H1 (cell line): Measurements from ENCODE around the gene NKAPD1. TPM values are rescaled to one million over a fixed set of nuclear protein-coding genes. Genes with fewer than 3 reads are reported as not detected.

Experiments
- E2F6 ChIP-seq: IDR thresholded peaks from 2 replicates; pipeline ENCODE4 v1.6.1; 2012; ENCODE audit warnings: inconsistent platforms
- polyA plus RNA-seq, 7 experiments: library from polyadenylated mRNA; depleted of rRNA in 3 of 7; stranded (reverse) in 5 of 7; unstranded in 2 of 7; fragments of >200 nt in 5 of 7; fragments of 200-250 nt in 2 of 7; gene quantifications; 1 replicate in 5 of 7; 2 replicates in 1 of 7; 4 replicates in 1 of 7; pipeline versions ENCODE4 v1.2.1 to v1.2.3, GENCODE V29; 2011 to 2013; ENCODE audit warnings: missing spikeins in 2 of 7, mixed read lengths in 2 of 7
- total RNA-seq: library from RNA; stranded (reverse); fragmentation: NEBNext Ultra II Directional; extraction: Animal tissue kit (Norgen Biotek cat#: 25700); gene quantifications from 2 replicates; pipeline ENCODE4 v1.2.1, GENCODE V29; 2021

The NKAPD1 gene
- total and polyA plus RNA-seq, 2 of the 8 experiments (the other 6 are each of a cell fraction or from before 2014, with no cell fraction given), result 6.7 to 16.7 TPM

- TF ChIP-seq E2F6, result peak; percentile 50; the same call in 1 of the 2 replicates
Observed at GRCh38 chr11:112073941-112074811, at the start of gene NKAPD1, which contains the start of gene PIH1D2 (continued).
